ENCODE results near the gene ZSWIM3.

The ZSWIM3 gene

GRCh38 chr20:45836841-45837240 is 20.6 kb upstream of the ZSWIM3 start:
- no peak for DNase-seq (ENCODE audit: low read depth, low spot score)
- H3K4me3 ChIP-seq (ENCODE audit: low read depth, low read length), result no peak overlapping the region
- in situ Hi-C loops (cut with HindIII; ENCODE audit: low sequenced_read_pairs), result no loop called here
- TF ChIP-seq CTCF (IDR thresholded peaks at IDR 0.05; ENCODE audit: low read depth, low read length), result no peak

- DNase-seq (ENCODE audit: low read depth, low spot score), result no peak
- no peak for TF ChIP-seq CTCF (IDR thresholded peaks at IDR 0.05; ENCODE audit: low read depth, low read length)
- in situ Hi-C loops (cut with HindIII; ENCODE audit: low sequenced_read_pairs), result no loop called here
- H3K4me3 ChIP-seq (ENCODE audit: low read depth, low read length), result no peak overlapping the region
Observed at GRCh38 chr20:45840700-45841198, 16.7 kb upstream of the ZSWIM3 start.

GRCh38 chr20:45841407-45842129 is 15.8 kb upstream of the ZSWIM3 start:
- in situ Hi-C loops (cut with HindIII; ENCODE audit: low sequenced_read_pairs), result no loop called here
- no peak overlapping the region for H3K4me3 ChIP-seq (ENCODE audit: low read depth, low read length)
- TF ChIP-seq CTCF (IDR thresholded peaks at IDR 0.05; ENCODE audit: low read depth, low read length), result no peak
- DNase-seq (ENCODE audit: low read depth, low spot score), result no peak

GRCh38 chr20:45842169-45842812 is 15.1 kb upstream of the ZSWIM3 start:
- no peak for DNase-seq (ENCODE audit: low read depth, low spot score)
- TF ChIP-seq CTCF (IDR thresholded peaks at IDR 0.05; ENCODE audit: low read depth, low read length), result no peak
- H3K4me3 ChIP-seq (ENCODE audit: low read depth, low read length), result no peak overlapping the region
- in situ Hi-C loops (cut with HindIII; ENCODE audit: low sequenced_read_pairs), result no loop called here

GRCh38 chr20:45843506-45843905 is 13.9 kb upstream of the ZSWIM3 start:
- in situ Hi-C loops (cut with HindIII; ENCODE audit: low sequenced_read_pairs), result no loop called here
- no peak for DNase-seq (ENCODE audit: low read depth, low spot score)
- no peak for TF ChIP-seq CTCF (IDR thresholded peaks at IDR 0.05; ENCODE audit: low read depth, low read length)
- no peak overlapping the region for H3K4me3 ChIP-seq (ENCODE audit: low read depth, low read length)

- no peak for DNase-seq (ENCODE audit: low read depth, low spot score)
- in situ Hi-C loops (cut with HindIII; ENCODE audit: low sequenced_read_pairs), result no loop called here
- H3K4me3 ChIP-seq (ENCODE audit: low read depth, low read length), result no peak overlapping the region
- no peak for TF ChIP-seq CTCF (IDR thresholded peaks at IDR 0.05; ENCODE audit: low read depth, low read length)
Observed at GRCh38 chr20:45845452-45845851, 12.0 kb upstream of the ZSWIM3 start.

Measured in astrocyte of the spinal cord (primary cell).